ENCODE measurements around the gene AIRE.

AIRE gene

GRCh38 chr21:44324854-44325107, 39.1 kb downstream of the AIRE start:
- DNase-seq (ENCODE audit: low read depth, low spot score) = no peak

- no peak for DNase-seq (ENCODE audit: low read depth, low spot score)
Measured at GRCh38 chr21:44325386-44326271, 40.0 kb downstream of the AIRE start.

GRCh38 chr21:44326272-44326647, 40.6 kb downstream of the AIRE start:
- DNase-seq (ENCODE audit: low read depth, low spot score) = no peak

- no peak for DNase-seq (ENCODE audit: low read depth, low spot score)
Measured at GRCh38 chr21:44326716-44327602, 41.3 kb downstream of the AIRE start.

GRCh38 chr21:44327603-44327974, 41.9 kb downstream of the AIRE start:
- no peak for DNase-seq (ENCODE audit: low read depth, low spot score)

GRCh38 chr21:44328242-44328895, 42.7 kb downstream of the AIRE start:
- DNase-seq (ENCODE audit: low read depth, low spot score) = no peak

GRCh38 chr21:44329086-44329889, 43.6 kb downstream of the AIRE start:
- DNase-seq (ENCODE audit: low read depth, low spot score) = no peak

GRCh38 chr21:44329971-44330681, 44.5 kb downstream of the AIRE start:
- no peak for DNase-seq (ENCODE audit: low read depth, low spot score)

GRCh38 chr21:44330698-44331097, 45.0 kb downstream of the AIRE start:
- no peak for DNase-seq (ENCODE audit: low read depth, low spot score)

- DNase-seq (ENCODE audit: low read depth, low spot score) = no peak
Measured at GRCh38 chr21:44331209-44331608, 45.5 kb downstream of the AIRE start.

GRCh38 chr21:44331650-44332307, 46.1 kb downstream of the AIRE start:
- no peak for DNase-seq (ENCODE audit: low read depth, low spot score)

GRCh38 chr21:44332383-44332782, 46.7 kb downstream of the AIRE start:
- DNase-seq (ENCODE audit: low read depth, low spot score) = no peak

GRCh38 chr21:44332965-44333364, 47.3 kb downstream of the AIRE start:
- DNase-seq (ENCODE audit: low read depth, low spot score) = no peak

GRCh38 chr21:44333509-44334328, 48.0 kb downstream of the AIRE start:
- no peak for DNase-seq (ENCODE audit: low read depth, low spot score)

- DNase-seq (ENCODE audit: low read depth, low spot score) = no peak
Measured at GRCh38 chr21:44334329-44335030, 48.8 kb downstream of the AIRE start.

- DNase-seq (ENCODE audit: low read depth, low spot score) = no peak
Measured at GRCh38 chr21:44335266-44336059, 49.8 kb downstream of the AIRE start.

GRCh38 chr21:44337449-44337848, 51.8 kb downstream of the AIRE start:
- DNase-seq (ENCODE audit: low read depth, low spot score) = no peak
